Measurements from ENCODE around the gene SCN9A.

The SCN9A gene

GRCh38 chr2:166351319-166351718, 24.4 kb downstream of the SCN9A start:
- no peak for DNase-seq (ENCODE audit: low read depth)
- no peak overlapping the region for H3K4me3 ChIP-seq (ENCODE audit: low read depth, low read length)
- no peak for TF ChIP-seq CTCF (IDR thresholded peaks at IDR 0.05; ENCODE audit: control insufficient read depth, extremely low read depth, insufficient read depth)

DNA sequence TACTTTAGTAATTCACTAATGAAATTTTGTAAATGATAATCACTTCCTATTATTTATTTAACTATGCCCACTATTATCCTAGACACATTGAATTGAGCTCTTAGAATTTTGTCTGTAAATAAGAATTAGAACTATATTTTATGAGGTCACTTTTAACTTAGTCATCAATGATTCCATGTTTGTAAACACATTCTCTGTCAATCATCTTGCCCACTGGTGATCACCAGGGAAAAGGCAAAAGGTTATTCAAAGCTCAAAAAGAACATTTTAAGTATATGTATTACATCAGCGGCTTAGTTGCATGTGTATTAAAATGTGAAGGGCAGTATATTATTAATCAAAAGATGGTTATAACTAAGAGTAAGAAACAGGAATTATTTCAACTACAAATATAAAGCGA, 25.2 kb downstream of the SCN9A start:
- TF ChIP-seq CTCF (IDR thresholded peaks at IDR 0.05; ENCODE audit: control insufficient read depth, extremely low read depth, insufficient read depth): no peak
- no peak for DNase-seq (ENCODE audit: low read depth)
- no peak overlapping the region for H3K4me3 ChIP-seq (ENCODE audit: low read depth, low read length)

DNA sequence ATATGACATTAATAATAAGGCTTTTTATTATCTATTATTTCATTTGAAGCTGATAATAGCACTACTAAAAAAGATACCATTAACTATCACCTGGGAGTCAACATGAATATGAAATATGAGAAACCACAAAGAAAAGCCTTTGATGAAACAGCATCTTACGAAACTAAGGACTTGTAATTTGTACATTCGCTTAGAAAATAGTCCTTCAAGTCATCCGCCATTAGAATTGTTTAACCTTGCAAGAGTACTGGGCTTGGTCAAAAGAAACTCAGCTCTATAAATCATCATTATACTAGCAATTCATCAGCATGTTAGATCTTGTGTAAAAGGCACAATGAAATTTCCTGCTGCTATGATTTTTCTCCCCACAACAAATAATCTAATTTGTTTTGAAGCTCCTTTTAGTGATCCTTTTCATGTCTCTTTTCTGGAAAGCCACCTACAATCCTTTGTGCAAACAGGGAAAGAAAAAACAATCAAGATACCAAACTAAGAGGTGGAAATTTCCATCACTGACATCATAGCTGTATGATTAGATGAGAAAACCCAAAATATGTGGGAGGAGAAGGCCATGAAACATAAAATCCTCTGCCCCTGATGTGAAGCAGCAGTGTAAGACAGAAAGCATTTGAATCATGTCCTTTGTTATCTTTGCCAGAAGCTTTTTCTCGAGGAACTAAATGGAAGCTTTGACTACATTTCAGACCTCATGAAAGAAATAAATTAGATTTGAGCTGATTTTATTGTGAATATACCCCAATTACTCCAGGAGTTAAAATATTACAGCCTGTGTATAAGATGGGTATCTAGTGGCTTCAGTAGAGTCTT, 31.2 kb downstream of the SCN9A start:
- no peak for DNase-seq (ENCODE audit: low read depth)
- no peak overlapping the region for H3K4me3 ChIP-seq (ENCODE audit: low read depth, low read length)
- no peak for TF ChIP-seq CTCF (IDR thresholded peaks at IDR 0.05; ENCODE audit: control insufficient read depth, extremely low read depth, insufficient read depth)

DNA sequence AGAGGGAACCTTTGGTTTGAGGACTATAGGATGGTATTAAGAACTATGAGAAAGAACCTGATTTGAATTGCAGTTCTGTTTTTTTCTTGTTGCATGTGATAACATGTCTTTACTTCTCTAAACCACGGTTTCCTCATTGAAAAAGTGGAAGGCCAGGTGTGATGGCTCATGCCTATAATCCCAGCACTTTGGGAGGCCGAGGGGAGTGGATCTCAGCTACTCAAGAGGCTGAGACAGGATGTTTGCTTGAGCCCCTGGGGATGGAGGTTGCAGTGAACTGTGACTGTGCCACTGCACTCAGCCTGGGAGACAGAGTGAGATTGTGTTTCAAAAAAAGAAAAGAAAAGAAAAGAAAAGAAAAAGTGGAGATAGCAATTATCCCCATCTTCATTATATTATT, 32.3 kb downstream of the SCN9A start:
- DNase-seq (ENCODE audit: low read depth): no peak
- TF ChIP-seq CTCF (IDR thresholded peaks at IDR 0.05; ENCODE audit: control insufficient read depth, extremely low read depth, insufficient read depth): no peak
- no peak overlapping the region for H3K4me3 ChIP-seq (ENCODE audit: low read depth, low read length)

- H3K4me3 ChIP-seq (ENCODE audit: low read depth, low read length): no peak overlapping the region
- DNase-seq (ENCODE audit: low read depth): no peak
- no peak for TF ChIP-seq CTCF (IDR thresholded peaks at IDR 0.05; ENCODE audit: control insufficient read depth, extremely low read depth, insufficient read depth)
Measured at GRCh38 chr2:166341426-166341825, 34.3 kb downstream of the SCN9A start.

DNA sequence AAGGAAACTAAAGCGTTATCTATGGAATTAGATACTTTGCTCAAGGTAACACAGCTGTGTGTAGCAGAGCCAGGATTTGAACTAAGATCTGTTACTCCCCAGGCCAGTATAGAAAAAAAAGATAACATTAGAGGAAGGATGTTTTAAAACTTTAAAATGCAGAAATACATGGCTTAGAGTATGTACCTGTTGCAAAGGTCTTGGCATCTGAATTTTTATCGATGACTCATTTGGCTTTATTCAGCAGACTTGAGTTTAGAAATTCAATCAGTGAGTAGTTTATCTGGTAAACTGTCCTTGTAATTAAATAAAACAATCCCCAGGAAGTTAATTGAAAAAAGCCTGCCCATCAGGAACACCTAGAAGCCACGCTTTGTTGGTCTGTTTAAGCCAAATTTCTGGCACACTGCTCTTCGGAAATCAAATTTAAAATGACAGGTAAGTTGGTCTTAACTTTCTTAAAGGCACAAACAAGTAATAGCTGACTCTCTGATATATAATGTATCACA, 36.9 kb downstream of the SCN9A start:
- no peak for DNase-seq (ENCODE audit: low read depth)
- H3K4me3 ChIP-seq (ENCODE audit: low read depth, low read length): no peak overlapping the region
- no peak for TF ChIP-seq CTCF (IDR thresholded peaks at IDR 0.05; ENCODE audit: control insufficient read depth, extremely low read depth, insufficient read depth)

DNA sequence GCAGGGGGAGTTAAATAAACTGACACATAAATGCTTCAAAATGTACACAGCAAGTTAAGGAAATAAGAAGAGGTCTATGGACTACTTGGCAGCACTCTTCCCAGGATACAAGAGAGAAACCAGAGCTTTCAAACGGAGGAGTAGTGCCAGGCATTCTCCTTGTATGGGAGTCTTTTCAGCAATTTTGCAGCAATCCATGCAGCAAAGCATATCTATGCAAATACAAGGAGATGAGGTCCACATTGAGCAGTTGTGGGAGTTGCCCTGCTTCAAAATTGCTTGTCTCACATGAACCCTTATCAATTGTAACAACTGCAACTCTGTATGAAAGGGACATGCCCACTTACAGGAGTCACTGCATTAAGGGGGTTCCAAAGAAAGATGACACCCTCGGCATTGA, 37.8 kb downstream of the SCN9A start:
- DNase-seq (ENCODE audit: low read depth): no peak
- no peak overlapping the region for H3K4me3 ChIP-seq (ENCODE audit: low read depth, low read length)
- no peak for TF ChIP-seq CTCF (IDR thresholded peaks at IDR 0.05; ENCODE audit: control insufficient read depth, extremely low read depth, insufficient read depth)

All from LNCaP clone FGC (cell line).